Nephron (organoid): ENCODE data around the gene ZNF616.

ENCODE experiments used
- H3K27ac Mint-ChIP-seq, 3 experiments: 2 replicates each; pipeline ENCODE4 v1.8.0; 2020; ENCODE audit warnings: mixed read lengths in 3 of 3, mild to moderate bottlenecking in 2 of 3, moderate library complexity in 1 of 3
- H3K27me3 Mint-ChIP-seq: 2 replicates; pipeline ENCODE4 v1.8.0; 2021; ENCODE audit warnings: low read depth, mild to moderate bottlenecking, moderate library complexity, mixed read lengths
- H3K36me3 Mint-ChIP-seq: 2 replicates; pipeline ENCODE4 v1.8.0; 2020; ENCODE audit warnings: low read depth, mixed read lengths
- H3K4me1 Mint-ChIP-seq: 2 replicates; pipeline ENCODE4 v1.8.0; 2020; ENCODE audit warnings: mixed read lengths
- H3K4me3 Mint-ChIP-seq, 3 experiments: 2 replicates each; pipeline ENCODE4 v1.8.0; 2020; ENCODE audit warnings: mild to moderate bottlenecking in 3 of 3, mixed read lengths in 3 of 3, moderate library complexity in 2 of 3
- H3K9me3 Mint-ChIP-seq: 2 replicates; pipeline ENCODE4 v1.8.0; 2020; ENCODE audit warnings: mixed read lengths
- TF ChIP-seq, protein P1 (sequence below), 3 experiments: fragments of 200-600 bp; sonication (generic); IDR thresholded peaks; one replicate each; pipeline ENCODE4 v1.5.0; 2021; ENCODE audit warnings: antibody characterized with exemption in 3 of 3; ENCODE audit not compliant: unreplicated experiment in 3 of 3

The ZNF616 gene

DNA sequence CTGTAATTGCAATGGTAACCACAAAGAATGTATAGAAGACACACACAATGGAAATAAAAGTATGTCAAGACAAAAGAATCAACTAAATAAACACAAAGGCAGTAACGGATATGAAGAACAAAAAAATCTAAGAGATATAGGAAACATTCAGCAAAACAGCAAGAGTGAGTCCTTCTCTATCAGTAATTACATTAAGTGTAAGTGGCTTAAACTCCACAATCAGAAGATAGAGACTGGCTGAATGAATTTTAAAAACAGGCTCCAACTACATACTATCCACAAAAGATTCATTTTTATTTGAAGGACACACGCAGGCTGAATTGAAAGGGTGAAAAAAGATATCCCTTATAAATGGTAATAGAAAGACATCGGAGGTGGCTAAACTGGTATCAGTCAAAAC lies 19.5 kb downstream of the ZNF616 start:
- Mint-ChIP-seq H3K4me1 (no peaks in the 10 kb centered on the region), H3K36me3 (peaks cover 100% of the 10 kb centered on the region), H3K4me3 (no peak overlapping the region), H3K27ac (no peak overlapping the region), H3K9me3 (peaks cover 93% of the 10 kb centered on the region), H3K27me3 (no peaks in the 10 kb centered on the region)
- TF ChIP-seq, protein P1, sequence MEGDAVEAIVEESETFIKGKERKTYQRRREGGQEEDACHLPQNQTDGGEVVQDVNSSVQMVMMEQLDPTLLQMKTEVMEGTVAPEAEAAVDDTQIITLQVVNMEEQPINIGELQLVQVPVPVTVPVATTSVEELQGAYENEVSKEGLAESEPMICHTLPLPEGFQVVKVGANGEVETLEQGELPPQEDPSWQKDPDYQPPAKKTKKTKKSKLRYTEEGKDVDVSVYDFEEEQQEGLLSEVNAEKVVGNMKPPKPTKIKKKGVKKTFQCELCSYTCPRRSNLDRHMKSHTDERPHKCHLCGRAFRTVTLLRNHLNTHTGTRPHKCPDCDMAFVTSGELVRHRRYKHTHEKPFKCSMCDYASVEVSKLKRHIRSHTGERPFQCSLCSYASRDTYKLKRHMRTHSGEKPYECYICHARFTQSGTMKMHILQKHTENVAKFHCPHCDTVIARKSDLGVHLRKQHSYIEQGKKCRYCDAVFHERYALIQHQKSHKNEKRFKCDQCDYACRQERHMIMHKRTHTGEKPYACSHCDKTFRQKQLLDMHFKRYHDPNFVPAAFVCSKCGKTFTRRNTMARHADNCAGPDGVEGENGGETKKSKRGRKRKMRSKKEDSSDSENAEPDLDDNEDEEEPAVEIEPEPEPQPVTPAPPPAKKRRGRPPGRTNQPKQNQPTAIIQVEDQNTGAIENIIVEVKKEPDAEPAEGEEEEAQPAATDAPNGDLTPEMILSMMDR (IDR thresholded peaks at IDR 0.05; ENCODE audit: unreplicated experiment in 3 of 3), result no peak

DNA sequence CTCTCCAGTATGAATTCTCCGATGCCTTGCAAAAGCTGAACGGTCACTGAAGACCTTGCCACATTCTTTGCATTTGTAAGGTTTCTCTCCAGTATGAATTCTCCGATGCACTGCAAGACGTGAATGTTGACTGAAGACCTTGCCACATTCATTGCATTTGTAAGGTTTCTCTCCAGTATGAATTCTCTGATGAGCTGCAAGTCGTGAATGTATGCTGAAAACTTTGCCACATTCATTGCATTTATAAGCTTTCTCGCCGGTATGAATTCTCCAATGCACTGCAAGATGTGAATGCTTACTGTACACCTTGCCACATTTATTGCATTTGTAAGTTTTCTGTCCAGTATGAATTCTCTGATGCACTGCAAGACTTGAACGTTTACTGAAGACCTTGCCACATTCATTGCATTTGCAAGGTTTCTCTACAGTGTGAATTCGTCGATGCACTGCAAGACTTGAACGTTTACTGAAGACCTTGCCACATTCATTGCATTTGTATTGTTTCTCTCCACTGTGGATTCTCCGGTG lies 24.1 kb downstream of the ZNF616 start:
- Mint-ChIP-seq H3K9me3 (peaks cover 93% of the 10 kb centered on the region), H3K36me3 (peaks cover 97% of the 10 kb centered on the region), H3K27ac (no peak overlapping the region), H3K4me3 (no peak overlapping the region), H3K27me3 (no peaks in the 10 kb centered on the region), H3K4me1 (no peaks in the 10 kb centered on the region)
- TF ChIP-seq, protein P1 (IDR thresholded peaks at IDR 0.05; ENCODE audit: unreplicated experiment in 3 of 3), result no peak

- Mint-ChIP-seq H3K27me3 (no peaks in the 10 kb centered on the region), H3K36me3 (peaks cover 92% of the 10 kb centered on the region), H3K27ac (no peak overlapping the region), H3K9me3 (peaks cover 93% of the 10 kb centered on the region), H3K4me1 (no peaks in the 10 kb centered on the region), H3K4me3 (no peak overlapping the region)
- TF ChIP-seq, protein P1 (IDR thresholded peaks at IDR 0.05; ENCODE audit: unreplicated experiment in 3 of 3), result no peak
Observed at GRCh38 chr19:52114691-52115090, 25.0 kb downstream of the ZNF616 start.

GRCh38 chr19:52112624-52113023 lies 27.1 kb downstream of the ZNF616 start:
- H3K36me3 Mint-ChIP-seq, result peaks cover 79% of the 10 kb centered on the region
- no peaks in the 10 kb centered on the region for H3K27me3 Mint-ChIP-seq
- TF ChIP-seq, protein P1 (IDR thresholded peaks at IDR 0.05; ENCODE audit: unreplicated experiment in 3 of 3), result no peak
- H3K27ac Mint-ChIP-seq, result no peak overlapping the region
- peaks cover 87% of the 10 kb centered on the region for H3K9me3 Mint-ChIP-seq
- H3K4me1 Mint-ChIP-seq, result no peaks in the 10 kb centered on the region
- no peak overlapping the region for H3K4me3 Mint-ChIP-seq

DNA sequence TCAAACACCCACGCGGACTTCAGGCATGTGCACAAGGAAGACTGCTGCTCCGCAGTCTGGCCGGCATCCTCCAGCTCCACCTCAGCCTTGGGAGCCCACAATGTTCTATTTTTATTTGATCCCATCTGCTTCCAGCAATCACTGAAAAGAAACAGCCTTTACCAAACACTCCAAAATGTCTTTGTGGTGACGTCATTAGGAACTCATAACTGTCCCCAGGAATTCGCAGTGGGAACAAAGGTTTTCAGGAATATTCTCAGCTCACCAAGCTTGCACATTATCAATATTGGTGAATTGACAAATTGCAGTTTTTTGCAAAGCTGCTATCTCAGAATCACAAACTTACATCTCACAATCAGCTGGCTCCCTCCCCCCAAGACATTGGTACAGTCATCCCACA lies 29.0 kb downstream of the ZNF616 start:
- H3K4me3 Mint-ChIP-seq, result no peak overlapping the region
- H3K9me3 Mint-ChIP-seq, result peaks cover 84% of the 10 kb centered on the region
- H3K27me3 Mint-ChIP-seq, result no peaks in the 10 kb centered on the region
- peaks cover 70% of the 10 kb centered on the region for H3K36me3 Mint-ChIP-seq
- TF ChIP-seq, protein P1 (IDR thresholded peaks at IDR 0.05; ENCODE audit: unreplicated experiment in 3 of 3), result no peak
- no peak overlapping the region for H3K27ac Mint-ChIP-seq
- no peaks in the 10 kb centered on the region for H3K4me1 Mint-ChIP-seq

DNA sequence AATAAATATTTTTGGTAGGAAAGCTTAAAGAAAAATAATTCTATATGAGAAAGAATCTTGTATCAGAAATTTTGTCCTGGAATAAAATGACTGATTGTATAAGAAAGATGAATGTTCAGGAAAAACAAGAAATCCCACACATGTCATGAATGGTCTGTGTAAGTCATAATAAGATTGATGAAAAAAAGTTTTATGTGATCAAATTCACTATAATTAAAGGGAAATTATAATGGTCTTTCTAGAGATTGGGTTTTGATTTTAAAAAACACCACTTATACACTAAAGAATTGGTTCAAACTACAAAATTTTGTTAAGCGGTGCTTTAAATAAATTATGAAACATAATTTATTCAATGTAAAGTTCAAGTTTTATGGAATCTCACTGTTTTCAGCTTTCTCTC lies 37.0 kb downstream of the ZNF616 start:
- H3K27me3 Mint-ChIP-seq, result no peaks in the 10 kb centered on the region
- peaks cover 9% of the 10 kb centered on the region for H3K36me3 Mint-ChIP-seq
- no peak overlapping the region for H3K4me3 Mint-ChIP-seq
- TF ChIP-seq, protein P1 (IDR thresholded peaks at IDR 0.05; ENCODE audit: unreplicated experiment in 3 of 3), result no peak
- no peak overlapping the region for H3K27ac Mint-ChIP-seq
- no peaks in the 10 kb centered on the region for H3K4me1 Mint-ChIP-seq
- peaks cover 47% of the 10 kb centered on the region for H3K9me3 Mint-ChIP-seq
